Tibial nerve (tissue), 4 donors: Measurements from ENCODE around the gene PNPLA6. TPM values are rescaled to one million over a fixed set of nuclear protein-coding genes. Genes with fewer than 3 reads are reported as not detected.

Source experiments
- DNase-seq, 2 donors: peaks; one replicate each; pipeline ENCODE4 v3.0.0-alpha.2; 2019; ENCODE audit warnings: low spot score in 2 of 2
- H3K27ac ChIP-seq, 4 donors: fragments of 200-600 bp; sonication (generic) in 3 of 4; one replicate each; pipeline ENCODE4 v1.5.1; 2017 to 2019; ENCODE audit warnings: mild to moderate bottlenecking in 1 of 4
- H3K27me3 ChIP-seq, 2 donors: fragments of 200-600 bp; sonication (generic) in 1 of 2; one replicate each; pipeline versions ENCODE4 v1.5.1 to v1.6.0; 2017 to 2019
- H3K36me3 ChIP-seq, 3 donors: fragments of 200-600 bp; sonication (generic); one replicate each; pipeline ENCODE4 v1.5.1; 2018 to 2019
- H3K4me1 ChIP-seq, 4 donors: fragments of 200-600 bp; sonication (generic) in 3 of 4; one replicate each; pipeline ENCODE4 v1.5.1; 2017 to 2019
- H3K4me3 ChIP-seq, 4 donors: fragments of 200-600 bp; sonication (generic) in 3 of 4; one replicate each; pipeline ENCODE4 v1.5.1; 2017 to 2019; ENCODE audit warnings: mild to moderate bottlenecking in 1 of 4, moderate library complexity in 1 of 4
- H3K9me3 ChIP-seq, 4 donors: fragments of 200-600 bp; sonication (generic) in 3 of 4; one replicate each; pipeline ENCODE4 v1.5.1; 2017 to 2019
- CTCF ChIP-seq, 5 experiments: fragments of 200-600 bp in 3 of 5; fragments of 450-650 bp in 2 of 5; sonication (generic) in 3 of 5; IDR thresholded peaks; one replicate each; pipeline ENCODE4 v1.5.1; 2016 to 2019; ENCODE audit warnings: antibody characterized with exemption in 5 of 5, mild to moderate bottlenecking in 3 of 5, moderate library complexity in 2 of 5
- EP300 ChIP-seq, 2 donors: sonication (generic); formaldehyde crosslinking; IDR thresholded peaks; one replicate each; pipeline ENCODE4 v1.6.1; 2017; ENCODE audit warnings: antibody characterized with exemption in 2 of 2, mild to moderate bottlenecking in 1 of 2
- POLR2A ChIP-seq, 2 donors: fragments of 450-650 bp; IDR thresholded peaks; one replicate each; pipeline ENCODE4 v1.6.1; 2017; ENCODE audit warnings: antibody characterized with exemption in 2 of 2, mild to moderate bottlenecking in 2 of 2, moderate library complexity in 2 of 2
- WGBS, 2 donors: methylation state at CpG; one replicate each; pipeline ENCODE4 v1.1.5; 2018; 5-methylcytosine and 5-hydroxymethylcytosine counted together
- total RNA-seq, 4 donors: library from RNA; depleted of rRNA; stranded (reverse); fragments of >200 nt; gene quantifications; one replicate each; pipeline ENCODE4 v1.1.0, GENCODE V29; 2016

Gene PNPLA6
- total RNA-seq, 4 donors from 2014 or later, result 66.3 to 138 (median 68.3) TPM

GRCh38 chr19:7506385-7507328, 28.9 kb upstream of the PNPLA6 start:
- peaks cover 0 to 22% (median 3%) of the 10 kb centered on the region in 4 donors for H3K4me1 ChIP-seq
- peaks cover 0 to 45% of the 10 kb centered on the region in 2 donors for H3K27me3 ChIP-seq
- H3K4me3 ChIP-seq, result peak overlapping the region in 2 of 4 donors; percentile 5 to 9
- DNase-seq, result peak; percentile 38 to 82
- no peaks in the 10 kb centered on the region for H3K36me3 ChIP-seq
- peak overlapping the region in 1 of 4 donors; percentile 27 for H3K27ac ChIP-seq
- H3K9me3 ChIP-seq, result no peaks in the 10 kb centered on the region
- TF ChIP-seq EP300 (IDR thresholded peaks at IDR 0.05), result no peak
- TF ChIP-seq CTCF (IDR thresholded peaks at IDR 0.05), result no peak
- no peak for TF ChIP-seq POLR2A (IDR thresholded peaks at IDR 0.05)
- WGBS, 2 donors, result 44 to 45% methylated on average over 20 of the region's 20 CpGs

GRCh38 chr19:7507884-7508283, 27.6 kb upstream of the PNPLA6 start:
- TF ChIP-seq EP300 (IDR thresholded peaks at IDR 0.05), result no peak
- TF ChIP-seq POLR2A (IDR thresholded peaks at IDR 0.05), result no peak
- no peak for TF ChIP-seq CTCF (IDR thresholded peaks at IDR 0.05)
- H3K27ac ChIP-seq, result no peak overlapping the region
- no peaks in the 10 kb centered on the region for H3K9me3 ChIP-seq
- no peak overlapping the region for H3K4me3 ChIP-seq
- 40 to 52% methylated on average over 11 of the region's 11 CpGs for WGBS, 2 donors
- H3K36me3 ChIP-seq, result no peaks in the 10 kb centered on the region
- H3K4me1 ChIP-seq, result peaks cover 0 to 22% (median 3%) of the 10 kb centered on the region in 4 donors
- H3K27me3 ChIP-seq, result peaks cover 0 to 32% of the 10 kb centered on the region in 2 donors
- DNase-seq, result peak; percentile 26 to 56

GRCh38 chr19:7509625-7510024, 25.9 kb upstream of the PNPLA6 start:
- no peak overlapping the region for H3K4me3 ChIP-seq
- 19 to 35% methylated on average over 3 of the region's 3 CpGs for WGBS, 2 donors
- no peaks in the 10 kb centered on the region for H3K36me3 ChIP-seq
- no peaks in the 10 kb centered on the region for H3K9me3 ChIP-seq
- peaks cover 0 to 16% of the 10 kb centered on the region in 2 donors for H3K27me3 ChIP-seq
- DNase-seq, result no peak
- TF ChIP-seq EP300 (IDR thresholded peaks at IDR 0.05), result no peak
- no peak for TF ChIP-seq CTCF (IDR thresholded peaks at IDR 0.05)
- H3K4me1 ChIP-seq, result peaks cover 0 to 22% (median 3%) of the 10 kb centered on the region in 4 donors
- H3K27ac ChIP-seq, result no peak overlapping the region

- whole genome bisulfite sequencing, 2 donors, result 50 to 59% methylated on average over 6 of the region's 6 CpGs
- peaks cover 0 to 28% (median 14%) of the 10 kb centered on the region in 4 donors for H3K4me1 ChIP-seq
- no peaks in the 10 kb centered on the region for H3K27me3 ChIP-seq
- no peak for TF ChIP-seq CTCF (IDR thresholded peaks at IDR 0.05)
- TF ChIP-seq POLR2A (IDR thresholded peaks at IDR 0.05), result no peak
- TF ChIP-seq EP300 (IDR thresholded peaks at IDR 0.05), result no peak
- H3K36me3 ChIP-seq, result no peaks in the 10 kb centered on the region
- H3K27ac ChIP-seq, result no peak overlapping the region
- no peak for DNase-seq
- H3K4me3 ChIP-seq, result no peak overlapping the region
- no peaks in the 10 kb centered on the region for H3K9me3 ChIP-seq
These were observed 23.1 kb upstream of the PNPLA6 start for GRCh38 chr19:7512400-7512851.
